Subcutaneous abdominal adipose tissue (tissue), 5 donors: ENCODE measurements around the gene HBE1.

Experiments
- H3K27ac ChIP-seq: one replicate; pipeline ENCODE4 v1.7.0; 2013; ENCODE audit warnings: low read depth, mild to moderate bottlenecking, inconsistent platforms, low read length, moderate library complexity
- H3K27me3 ChIP-seq, 5 donors: one replicate each; pipeline ENCODE4 v1.7.0; 2013; ENCODE audit warnings: low read length in 5 of 5, inconsistent platforms in 1 of 5; ENCODE audit not compliant: control insufficient read depth in 5 of 5, insufficient read depth in 4 of 5
- H3K36me3 ChIP-seq, 5 donors: one replicate each; pipeline ENCODE4 v1.7.0; 2013; ENCODE audit warnings: low read length in 5 of 5; ENCODE audit not compliant: control insufficient read depth in 5 of 5, insufficient read depth in 5 of 5
- H3K4me1 ChIP-seq, 5 donors: one replicate each; pipeline ENCODE4 v1.7.0; 2013; ENCODE audit warnings: low read length in 5 of 5, mild to moderate bottlenecking in 3 of 5, moderate library complexity in 1 of 5; ENCODE audit not compliant: control insufficient read depth in 5 of 5, insufficient read depth in 5 of 5
- H3K4me3 ChIP-seq, 5 donors: one replicate each; pipeline ENCODE4 v1.7.0; 2013; ENCODE audit warnings: low read length in 5 of 5, low read depth in 1 of 5
- H3K9ac ChIP-seq, 5 donors: one replicate each; pipeline ENCODE4 v1.7.0; 2013; ENCODE audit warnings: low read length in 5 of 5, mild to moderate bottlenecking in 4 of 5, moderate library complexity in 3 of 5
- H3K9me3 ChIP-seq, 5 donors: one replicate each; pipeline ENCODE4 v1.7.0; 2013; ENCODE audit warnings: low read length in 5 of 5; ENCODE audit not compliant: control insufficient read depth in 5 of 5
- donor health status: healthy.
- donor health status: healthy.
- donor health status: healthy.
- donor health status: healthy.
- donor health status: healthy.

The HBE1 gene

GRCh38 chr11:5285703-5286340 lies 16.1 kb upstream of the HBE1 start:
- no peaks in the 10 kb centered on the region for H3K4me1 ChIP-seq
- no peaks in the 10 kb centered on the region for H3K27me3 ChIP-seq
- H3K27ac ChIP-seq: no peak overlapping the region
- no peak overlapping the region for H3K4me3 ChIP-seq
- H3K36me3 ChIP-seq: no peaks in the 10 kb centered on the region
- H3K9ac ChIP-seq: no peak overlapping the region
- H3K9me3 ChIP-seq: no peaks in the 10 kb centered on the region

GRCh38 chr11:5284637-5285036 lies 14.9 kb upstream of the HBE1 start:
- Histone ChIP-seq H3K36me3 (no peaks in the 10 kb centered on the region), H3K27me3 (no peaks in the 10 kb centered on the region), H3K4me3 (no peak overlapping the region), H3K27ac (no peak overlapping the region), H3K4me1 (no peaks in the 10 kb centered on the region), H3K9ac (no peak overlapping the region), H3K9me3 (no peaks in the 10 kb centered on the region)

DNA sequence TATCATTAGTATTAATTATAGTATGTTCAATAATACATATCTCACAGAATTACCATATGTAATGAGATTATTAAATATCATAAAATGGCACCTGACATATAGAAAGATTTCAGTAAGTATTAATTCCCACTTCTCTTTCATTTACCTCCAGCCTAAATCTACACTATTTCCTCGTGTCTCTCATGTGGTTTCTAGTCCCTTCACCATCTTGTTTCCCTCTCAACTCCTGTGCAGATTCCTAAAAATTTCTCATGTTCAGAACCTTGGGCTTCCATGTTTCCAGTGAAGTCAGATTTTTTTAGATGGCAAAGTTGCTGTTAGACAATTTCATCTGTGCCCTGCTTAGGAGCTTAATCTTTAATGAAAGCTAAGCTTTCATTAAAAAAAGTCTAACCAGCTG lies 14.1 kb upstream of the HBE1 start:
- H3K4me1 ChIP-seq: no peaks in the 10 kb centered on the region
- H3K27ac ChIP-seq: no peak overlapping the region
- no peak overlapping the region for H3K9ac ChIP-seq
- H3K4me3 ChIP-seq: no peak overlapping the region
- no peaks in the 10 kb centered on the region for H3K27me3 ChIP-seq
- H3K9me3 ChIP-seq: no peaks in the 10 kb centered on the region
- H3K36me3 ChIP-seq: no peaks in the 10 kb centered on the region

DNA sequence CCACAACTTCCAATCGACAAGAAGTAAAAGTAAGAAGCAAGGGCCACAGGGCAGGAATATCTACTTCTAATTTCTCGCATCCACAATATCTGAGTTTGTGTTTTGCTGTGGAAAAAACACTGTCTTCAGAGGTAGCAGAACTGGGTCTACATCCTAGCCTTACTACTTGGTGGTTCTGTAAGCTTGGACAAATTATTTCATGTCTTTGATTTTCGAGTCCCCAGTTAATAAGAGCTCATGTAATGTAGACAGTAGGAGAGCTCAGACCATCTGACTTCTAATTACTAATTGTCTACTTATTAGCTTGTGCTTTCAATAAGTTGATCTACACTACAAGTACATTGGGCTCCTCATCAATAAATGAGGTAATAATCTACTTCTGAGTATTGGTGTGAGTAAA lies 13.3 kb upstream of the HBE1 start:
- Histone ChIP-seq H3K36me3 (no peaks in the 10 kb centered on the region), H3K27ac (no peak overlapping the region), H3K27me3 (no peaks in the 10 kb centered on the region), H3K9ac (no peak overlapping the region), H3K9me3 (no peaks in the 10 kb centered on the region), H3K4me1 (no peaks in the 10 kb centered on the region), H3K4me3 (no peak overlapping the region)

GRCh38 chr11:5282628-5283027 lies 12.9 kb upstream of the HBE1 start:
- H3K4me3 ChIP-seq: no peak overlapping the region
- no peaks in the 10 kb centered on the region for H3K27me3 ChIP-seq
- no peaks in the 10 kb centered on the region for H3K4me1 ChIP-seq
- H3K9ac ChIP-seq: no peak overlapping the region
- H3K27ac ChIP-seq: no peak overlapping the region
- no peaks in the 10 kb centered on the region for H3K36me3 ChIP-seq
- no peaks in the 10 kb centered on the region for H3K9me3 ChIP-seq

GRCh38 chr11:5281596-5281995 lies 11.9 kb upstream of the HBE1 start:
- Histone ChIP-seq H3K4me1 (no peaks in the 10 kb centered on the region), H3K27ac (no peak overlapping the region)

GRCh38 chr11:5280582-5281102 lies 10.9 kb upstream of the HBE1 start:
- no peaks in the 10 kb centered on the region for H3K36me3 ChIP-seq
- H3K27ac ChIP-seq: no peak overlapping the region
- H3K27me3 ChIP-seq: no peaks in the 10 kb centered on the region
- no peaks in the 10 kb centered on the region for H3K9me3 ChIP-seq
- H3K9ac ChIP-seq: no peak overlapping the region
- no peaks in the 10 kb centered on the region for H3K4me1 ChIP-seq
- no peak overlapping the region for H3K4me3 ChIP-seq

More at GRCh38 chr11:5281596-5281995, 11.9 kb upstream of the HBE1 start:
- H3K9ac ChIP-seq: no peak overlapping the region
- H3K27me3 ChIP-seq: no peaks in the 10 kb centered on the region
- no peaks in the 10 kb centered on the region for H3K36me3 ChIP-seq
- H3K9me3 ChIP-seq: no peaks in the 10 kb centered on the region
- no peak overlapping the region for H3K4me3 ChIP-seq

GRCh38 chr11:5279471-5280090 lies 9.8 kb upstream of the HBE1 start:
- H3K36me3 ChIP-seq: no peaks in the 10 kb centered on the region
- H3K27me3 ChIP-seq: no peaks in the 10 kb centered on the region

GRCh38 chr11:5277807-5278382 lies 8.2 kb upstream of the HBE1 start:
- Histone ChIP-seq H3K4me1 (no peaks in the 10 kb centered on the region), H3K36me3 (no peaks in the 10 kb centered on the region), H3K9me3 (no peaks in the 10 kb centered on the region), H3K27me3 (no peaks in the 10 kb centered on the region), H3K27ac (no peak overlapping the region), H3K9ac (no peak overlapping the region), H3K4me3 (no peak overlapping the region)

More at GRCh38 chr11:5279471-5280090, 9.8 kb upstream of the HBE1 start:
- H3K27ac ChIP-seq: no peak overlapping the region
- H3K4me3 ChIP-seq: no peak overlapping the region
- no peak overlapping the region for H3K9ac ChIP-seq
- H3K9me3 ChIP-seq: no peaks in the 10 kb centered on the region
- no peaks in the 10 kb centered on the region for H3K4me1 ChIP-seq

- Histone ChIP-seq H3K36me3 (no peaks in the 10 kb centered on the region), H3K9me3 (no peaks in the 10 kb centered on the region), H3K9ac (no peak overlapping the region), H3K27me3 (no peaks in the 10 kb centered on the region), H3K4me3 (no peak overlapping the region), H3K27ac (no peak overlapping the region), H3K4me1 (no peaks in the 10 kb centered on the region)
These were observed 7.0 kb upstream of the HBE1 start for GRCh38 chr11:5276697-5277096.
